Kidney epithelial cell (primary cell): Measurements from ENCODE around the gene REST. TPM values are rescaled to one million over a fixed set of nuclear protein-coding genes. Genes with fewer than 3 reads are reported as not detected.

ENCODE experiments used
- DNase-seq: peaks from one replicate; pipeline ENCODE4 v3.0.0-alpha.2; 2010; ENCODE audit warnings: low read depth
- H3K27me3 ChIP-seq: 2 replicates; pipeline ENCODE4 v1.6.0; 2011; ENCODE audit warnings: low read length; ENCODE audit not compliant: control insufficient read depth, insufficient read depth
- H3K36me3 ChIP-seq: 2 replicates; pipeline ENCODE4 v1.5.1; 2011; ENCODE audit warnings: low read length; ENCODE audit not compliant: control insufficient read depth, insufficient read depth
- H3K4me3 ChIP-seq: 2 replicates; pipeline ENCODE4 v1.5.1; 2011; ENCODE audit warnings: low read depth, mild to moderate bottlenecking, control low read depth, low read length
- total RNA-seq: library from RNA; depleted of rRNA; stranded (reverse); fragments of >200 nt; gene quantifications from 2 replicates; pipeline ENCODE4 v1.2.3, GENCODE V29; 2015
- TF ChIP-seq, protein P1 (sequence below): IDR thresholded peaks from 2 replicates; pipeline ENCODE4 v1.5.1; 2011; ENCODE audit warnings: mild to moderate bottlenecking, moderate library complexity, low read length, control low read depth, inconsistent platforms; ENCODE audit not compliant: insufficient read depth, poor library complexity, severe bottlenecking

REST gene
- total RNA-seq, 1 donor from 2014 or later, result 46.0 TPM

DNA sequence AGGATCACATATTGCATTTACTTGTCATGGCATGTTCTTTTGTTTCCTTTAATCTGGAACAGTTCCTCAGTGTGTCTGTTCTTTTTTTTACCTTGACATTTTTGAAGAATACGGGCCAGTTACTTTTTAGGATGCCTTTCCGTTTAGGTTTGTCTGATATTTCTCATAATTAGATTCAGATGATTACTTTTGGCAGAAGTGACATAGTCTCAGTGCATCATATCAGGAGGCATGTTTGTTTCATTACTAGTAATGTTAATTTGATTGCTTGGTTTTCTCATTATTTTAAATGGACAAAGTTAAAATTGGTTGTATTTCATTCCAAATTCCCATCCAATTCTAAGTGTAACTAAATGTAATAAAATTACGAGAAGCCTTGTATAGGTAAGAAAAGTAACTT lies 79.3 kb downstream of the REST start:
- TF ChIP-seq, protein P1, sequence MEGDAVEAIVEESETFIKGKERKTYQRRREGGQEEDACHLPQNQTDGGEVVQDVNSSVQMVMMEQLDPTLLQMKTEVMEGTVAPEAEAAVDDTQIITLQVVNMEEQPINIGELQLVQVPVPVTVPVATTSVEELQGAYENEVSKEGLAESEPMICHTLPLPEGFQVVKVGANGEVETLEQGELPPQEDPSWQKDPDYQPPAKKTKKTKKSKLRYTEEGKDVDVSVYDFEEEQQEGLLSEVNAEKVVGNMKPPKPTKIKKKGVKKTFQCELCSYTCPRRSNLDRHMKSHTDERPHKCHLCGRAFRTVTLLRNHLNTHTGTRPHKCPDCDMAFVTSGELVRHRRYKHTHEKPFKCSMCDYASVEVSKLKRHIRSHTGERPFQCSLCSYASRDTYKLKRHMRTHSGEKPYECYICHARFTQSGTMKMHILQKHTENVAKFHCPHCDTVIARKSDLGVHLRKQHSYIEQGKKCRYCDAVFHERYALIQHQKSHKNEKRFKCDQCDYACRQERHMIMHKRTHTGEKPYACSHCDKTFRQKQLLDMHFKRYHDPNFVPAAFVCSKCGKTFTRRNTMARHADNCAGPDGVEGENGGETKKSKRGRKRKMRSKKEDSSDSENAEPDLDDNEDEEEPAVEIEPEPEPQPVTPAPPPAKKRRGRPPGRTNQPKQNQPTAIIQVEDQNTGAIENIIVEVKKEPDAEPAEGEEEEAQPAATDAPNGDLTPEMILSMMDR, result no peak
- no peak for DNase-seq
- H3K36me3 ChIP-seq, result no peaks in the 10 kb centered on the region
- no peak overlapping the region for H3K4me3 ChIP-seq
- H3K27me3 ChIP-seq, result no peaks in the 10 kb centered on the region

- Histone ChIP-seq H3K36me3 (no peaks in the 10 kb centered on the region), H3K27me3 (no peaks in the 10 kb centered on the region), H3K4me3 (no peak overlapping the region)
- no peak for DNase-seq
- TF ChIP-seq, protein P1, result no peak
These were observed 82.6 kb downstream of the REST start for GRCh38 chr4:56990109-56990905.

- H3K36me3 ChIP-seq, result no peaks in the 10 kb centered on the region
- H3K4me3 ChIP-seq, result no peak overlapping the region
- TF ChIP-seq, protein P1, result no peak
- H3K27me3 ChIP-seq, result no peaks in the 10 kb centered on the region
- no peak for DNase-seq
These were observed 87.8 kb downstream of the REST start for GRCh38 chr4:56995525-56995924.

- H3K27me3 ChIP-seq, result no peaks in the 10 kb centered on the region
- TF ChIP-seq, protein P1, result no peak
- no peak overlapping the region for H3K4me3 ChIP-seq
- H3K36me3 ChIP-seq, result peaks cover 1% of the 10 kb centered on the region
- DNase-seq, result no peak
These were observed 92.1 kb downstream of the REST start for GRCh38 chr4:56999751-57000150.

- Histone ChIP-seq H3K27me3 (no peaks in the 10 kb centered on the region), H3K36me3 (no peaks in the 10 kb centered on the region), H3K4me3 (no peak overlapping the region)
- no peak for DNase-seq
- TF ChIP-seq, protein P1, result no peak
These were observed 105.9 kb downstream of the REST start for GRCh38 chr4:57013543-57014120.

Other genes with a start within 250 kb of the REST start
- 0.96 and 3.0 TPM in 2 replicates for gene HOPX, start 226.6 kb upstream of the REST start, total RNA-seq
- gene SPINK2, start 86.2 kb upstream of the REST start, total RNA-seq, result not detected in 2 replicates
- 25.1 and 27.3 TPM in 2 replicates for gene NOA1, start 69.7 kb downstream of the REST start, total RNA-seq
- 84.5 and 124 TPM in 2 replicates for gene POLR2B, start 71.0 kb downstream of the REST start, total RNA-seq
- 1,064 and 1,134 TPM in 2 replicates for gene IGFBP7, start 202.5 kb downstream of the REST start, total RNA-seq